H1 (cell line): Measurements from ENCODE around the gene CCL17. TPM values are rescaled to one million over a fixed set of nuclear protein-coding genes. Genes with fewer than 3 reads are reported as not detected.

Experiments
- ATF2 ChIP-seq: IDR thresholded peaks from 2 replicates; pipeline ENCODE4 v1.6.1; 2012; ENCODE audit warnings: low read length, inconsistent platforms
- CHD7 ChIP-seq: fragments of 300-600 bp; sonication (generic); IDR thresholded peaks from 2 replicates; pipeline ENCODE4 v1.7.1; 2012; ENCODE audit warnings: low read length, moderate library complexity, mild to moderate bottlenecking, inconsistent platforms; ENCODE audit not compliant: insufficient replicate concordance
- EZH2 ChIP-seq: fragments of 200-600 bp; sonication (generic); IDR thresholded peaks from 2 replicates; pipeline ENCODE4 v1.7.1; 2012; ENCODE audit warnings: low read depth, mild to moderate bottlenecking, moderate library complexity, low read length, inconsistent platforms; ENCODE audit not compliant: severe bottlenecking
- GABPA ChIP-seq: IDR thresholded peaks from 2 replicates; pipeline ENCODE4 v1.6.1; 2011; ENCODE audit warnings: mild to moderate bottlenecking, low read length, moderate library complexity, borderline replicate concordance; ENCODE audit not compliant: insufficient read depth
- KDM4A ChIP-seq: IDR thresholded peaks from one replicate; pipeline ENCODE4 v1.7.1; 2012; ENCODE audit warnings: low read depth, mild to moderate bottlenecking, moderate library complexity, low read length, inconsistent platforms; ENCODE audit not compliant: severe bottlenecking
- NRF1 ChIP-seq: IDR thresholded peaks from 2 replicates; pipeline ENCODE4 v1.6.1; 2011; ENCODE audit warnings: mild to moderate bottlenecking, low read depth, low read length, improper control_type of control experiment
- RAD21 ChIP-seq, 2 experiments: IDR thresholded peaks in 1 of 2; conservative IDR thresholded peaks in 1 of 2; 2 replicates each; pipeline ENCODE4 v1.6.1; 2011; ENCODE audit warnings: low read depth in 2 of 2, low read length in 2 of 2, improper control_type of control experiment in 1 of 2, inconsistent platforms in 1 of 2, mild to moderate bottlenecking in 1 of 2, moderate library complexity in 1 of 2
- polyA plus RNA-seq, 7 experiments: library from polyadenylated mRNA; depleted of rRNA in 3 of 7; stranded (reverse) in 5 of 7; unstranded in 2 of 7; fragments of >200 nt in 5 of 7; fragments of 200-250 nt in 2 of 7; gene quantifications; 1 replicate in 5 of 7; 2 replicates in 1 of 7; 4 replicates in 1 of 7; pipeline versions ENCODE4 v1.2.1 to v1.2.3, GENCODE V29; 2011 to 2013; ENCODE audit warnings: missing spikeins in 2 of 7, mixed read lengths in 2 of 7
- total RNA-seq: library from RNA; stranded (reverse); fragmentation: NEBNext Ultra II Directional; extraction: Animal tissue kit (Norgen Biotek cat#: 25700); gene quantifications from 2 replicates; pipeline ENCODE4 v1.2.1, GENCODE V29; 2021

The CCL17 gene
- total and polyA plus RNA-seq, 2 of the 8 experiments (the other 6 are each of a cell fraction or from before 2014, with no cell fraction given), result not detected

GRCh38 chr16:57462209-57462977 lies 57.8 kb downstream of the CCL17 start, which contains the start of gene POLR2C (continued):
- TF ChIP-seq CHD7 (no peak), KDM4A (no peak), EZH2 (no peak), ATF2 (no peak), NRF1 (no peak), RAD21 (IDR thresholded peaks at IDR 0.05 in 1 of 2, conservative IDR thresholded peaks at IDR 0.05 in 1 of 2; ENCODE audit: low read depth in 2 of 2, low read length in 2 of 2) (peak; percentile 27 to 55; a peak in 3 of 4 replicates), GABPA (peak; percentile 97)
